SK-N-SH treated with all-trans-retinoic acid at 6 μM for 48 hours (cell line): ENCODE data around the gene RNGTT.

Experiments
- ARNTL ChIP-seq: fragments of 450-650 bp; formaldehyde crosslinking; IDR thresholded peaks from 2 replicates; pipeline ENCODE4 v1.5.0; 2020; ENCODE audit warnings: low read depth, mild to moderate bottlenecking, moderate library complexity, borderline replicate concordance
- CSDC2 ChIP-seq: fragments of 250-450 bp; sonication (Bioruptor Pico); IDR thresholded peaks from 2 replicates; pipeline ENCODE4 v1.5.0; 2020; ENCODE audit warnings: mild to moderate bottlenecking, moderate library complexity
- ISL1 ChIP-seq: fragments of 250-450 bp; sonication (Bioruptor Pico); IDR thresholded peaks from 2 replicates; pipeline ENCODE4 v2.1.2; 2022; ENCODE audit warnings: mild to moderate bottlenecking, moderate library complexity
- OSR1 ChIP-seq: fragments of 250-450 bp; sonication (Bioruptor Pico); IDR thresholded peaks from 2 replicates; pipeline ENCODE4 v1.8.0; 2022; ENCODE audit warnings: moderate library complexity, mild to moderate bottlenecking, inconsistent platforms
- PATZ1 ChIP-seq: fragments of 250-450 bp; sonication (Bioruptor Pico); IDR thresholded peaks from 2 replicates; pipeline ENCODE4 v1.8.0; 2020; ENCODE audit warnings: mild to moderate bottlenecking, moderate library complexity, borderline replicate concordance
- PPARA ChIP-seq: fragments of 250-450 bp; sonication (Bioruptor Pico); IDR thresholded peaks from 2 replicates; pipeline ENCODE4 v1.5.0; 2020; ENCODE audit warnings: mild to moderate bottlenecking, borderline replicate concordance
- RARB ChIP-seq: fragments of 250-450 bp; sonication (Bioruptor Pico); IDR thresholded peaks from 2 replicates; pipeline ENCODE4 v1.8.0; 2021; ENCODE audit warnings: mild to moderate bottlenecking, moderate library complexity
- TOX ChIP-seq: fragments of 250-450 bp; sonication (Bioruptor Pico); IDR thresholded peaks from 2 replicates; pipeline ENCODE4 v1.8.0; 2021; ENCODE audit warnings: mild to moderate bottlenecking, moderate library complexity, borderline replicate concordance
- ZC3H10 ChIP-seq: fragments of 250-450 bp; sonication (Bioruptor Pico); IDR thresholded peaks from 2 replicates; pipeline ENCODE4 v1.5.1; 2021; ENCODE audit warnings: mild to moderate bottlenecking, moderate library complexity
- ZFP3 ChIP-seq: fragments of 250-450 bp; sonication (Bioruptor Pico); IDR thresholded peaks from 2 replicates; pipeline ENCODE4 v1.5.0; 2020; ENCODE audit warnings: mild to moderate bottlenecking, moderate library complexity
- ZNF565 ChIP-seq: fragments of 450-650 bp; formaldehyde crosslinking; conservative IDR thresholded peaks from 2 replicates; pipeline ENCODE4 v1.5.0; 2020; ENCODE audit warnings: low read depth, mild to moderate bottlenecking, moderate library complexity
- ZNF70 ChIP-seq: fragments of 450-650 bp; formaldehyde crosslinking; IDR thresholded peaks from 2 replicates; pipeline ENCODE4 v1.5.0; 2020; ENCODE audit warnings: mild to moderate bottlenecking, moderate library complexity
- TF ChIP-seq, protein P1 (sequence below): fragments of 250-450 bp; sonication (Bioruptor Pico); IDR thresholded peaks from 2 replicates; pipeline ENCODE4 v1.5.1; 2020; ENCODE audit warnings: low read depth, mild to moderate bottlenecking, moderate library complexity

DNA sequence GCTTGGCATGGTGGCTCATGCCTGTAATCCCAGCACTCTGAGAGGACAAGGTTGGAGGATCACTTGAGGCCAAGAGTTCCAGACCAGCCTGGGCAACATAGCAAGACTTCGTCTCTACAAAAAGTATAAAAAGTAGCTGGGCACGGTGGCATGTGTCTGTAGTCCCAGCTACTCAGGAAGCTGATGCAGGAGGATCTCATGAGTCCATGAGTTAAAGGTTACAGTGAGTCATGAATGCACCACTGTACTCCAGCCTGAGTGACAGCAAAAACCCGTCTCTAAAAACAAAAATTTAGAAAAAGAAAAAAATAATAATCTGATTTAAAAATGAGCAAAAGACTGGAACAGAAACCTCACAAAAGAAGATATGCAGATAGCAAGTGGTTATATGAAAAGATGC lies 279.7 kb downstream of the RNGTT start:
- TF ChIP-seq PATZ1 (CRISPR knock-in tag) (no peak), ARNTL (CRISPR knock-in tag) (no peak), ZNF565 (CRISPR knock-in tag) (no peak), CSDC2 (CRISPR knock-in tag) (no peak), ZNF70 (CRISPR knock-in tag) (no peak), PPARA (CRISPR knock-in tag) (no peak), ZFP3 (no peak), TOX (CRISPR knock-in tag) (no peak), ISL1 (CRISPR knock-in tag) (no peak), OSR1 (CRISPR knock-in tag) (no peak), RARB (no peak), ZC3H10 (CRISPR knock-in tag) (no peak)
- TF ChIP-seq, protein P1, sequence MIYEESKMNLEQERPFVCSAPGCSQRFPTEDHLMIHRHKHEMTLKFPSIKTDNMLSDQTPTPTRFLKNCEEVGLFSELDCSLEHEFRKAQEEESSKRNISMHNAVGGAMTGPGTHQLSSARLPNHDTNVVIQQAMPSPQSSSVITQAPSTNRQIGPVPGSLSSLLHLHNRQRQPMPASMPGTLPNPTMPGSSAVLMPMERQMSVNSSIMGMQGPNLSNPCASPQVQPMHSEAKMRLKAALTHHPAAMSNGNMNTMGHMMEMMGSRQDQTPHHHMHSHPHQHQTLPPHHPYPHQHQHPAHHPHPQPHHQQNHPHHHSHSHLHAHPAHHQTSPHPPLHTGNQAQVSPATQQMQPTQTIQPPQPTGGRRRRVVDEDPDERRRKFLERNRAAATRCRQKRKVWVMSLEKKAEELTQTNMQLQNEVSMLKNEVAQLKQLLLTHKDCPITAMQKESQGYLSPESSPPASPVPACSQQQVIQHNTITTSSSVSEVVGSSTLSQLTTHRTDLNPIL (CRISPR knock-in tag), result no peak
